Activated CD8-positive, alpha-beta memory T cell treated with anti-CD3 and anti-CD28 coated beads, Interleukin-2, amount 10 ng/mL, durations not matched to agents 7 days and 5 days (primary cell): ENCODE measurements around the gene GRIN2A. TPM values are rescaled to one million over a fixed set of nuclear protein-coding genes. Genes with fewer than 3 reads are reported as not detected.
"Not testable (repeated sequence)": the region's sequence is repeated elsewhere in the genome, so short reads cannot be mapped to it uniquely, and the experiment has no call there.

ENCODE experiments used
- ATAC-seq: fragments of 150-1000 bp; cut with Tn5 transposase; one replicate; pipeline ENCODE4 v1.10.0; 2021; ENCODE audit warnings: moderate library complexity
- CTCF ChIA-PET: fragments of 350-600 bp; sonication (Branson Sonifier 250); formaldehyde crosslinking; loops from one replicate; lab custom pipeline; 2021; ENCODE audit warnings: antibody characterized with exemption; lab: Charles Lee
- DNase-seq: peaks from one replicate; pipeline ENCODE4 v3.0.0-alpha.2; 2020
- H3K27ac Mint-ChIP-seq: one replicate; pipeline ENCODE4 v1.8.0; 2021; ENCODE audit warnings: mild to moderate bottlenecking, mixed read lengths
- H3K27me3 Mint-ChIP-seq: one replicate; pipeline ENCODE4 v1.8.0; 2021; ENCODE audit warnings: mixed read lengths
- H3K36me3 Mint-ChIP-seq: one replicate; pipeline ENCODE4 v1.8.0; 2021; ENCODE audit warnings: mild to moderate bottlenecking, mixed read lengths
- H3K4me1 Mint-ChIP-seq: one replicate; pipeline ENCODE4 v1.8.0; 2021; ENCODE audit warnings: mixed read lengths
- H3K4me3 Mint-ChIP-seq: one replicate; pipeline ENCODE4 v1.8.0; 2021; ENCODE audit warnings: mild to moderate bottlenecking, moderate library complexity, mixed read lengths
- H3K9me3 Mint-ChIP-seq: one replicate; pipeline ENCODE4 v1.8.0; 2022; ENCODE audit warnings: low read depth, mixed read lengths
- total RNA-seq, 2 experiments: library from RNA; stranded (reverse); gene quantifications; one replicate each; pipeline ENCODE4 v1.2.3, GENCODE V29; 2021

Gene GRIN2A
- total RNA-seq, 2 experiments from 2014 or later, result not detected

GRCh38 chr16:9908613-9909012 is 273.6 kb downstream of the GRIN2A start:
- Mint-ChIP-seq H3K4me1 (no peaks in the 10 kb centered on the region), H3K9me3 (peaks cover 3% of the 10 kb centered on the region), H3K27ac (no peak overlapping the region), H3K27me3 (no peaks in the 10 kb centered on the region), H3K36me3 (no peaks in the 10 kb centered on the region), H3K4me3 (no peak overlapping the region)
- ATAC-seq (no peak), DNase-seq (no peak)
- CTCF ChIA-PET, result no interaction called here

GRCh38 chr16:9907752-9908151 is 274.5 kb downstream of the GRIN2A start:
- no peaks in the 10 kb centered on the region for H3K36me3 Mint-ChIP-seq
- CTCF ChIA-PET, result no interaction called here
- H3K4me1 Mint-ChIP-seq, result no peaks in the 10 kb centered on the region
- ATAC-seq (no peak), DNase-seq (no peak)
- H3K27me3 Mint-ChIP-seq, result no peaks in the 10 kb centered on the region
- no peak overlapping the region for H3K27ac Mint-ChIP-seq
- H3K9me3 Mint-ChIP-seq, result peaks cover 3% of the 10 kb centered on the region
- no peak overlapping the region for H3K4me3 Mint-ChIP-seq

GRCh38 chr16:9906218-9906617 is 276.0 kb downstream of the GRIN2A start:
- Mint-ChIP-seq H3K9me3 (peaks cover 3% of the 10 kb centered on the region), H3K4me3 (no peak overlapping the region), H3K4me1 (no peaks in the 10 kb centered on the region), H3K36me3 (no peaks in the 10 kb centered on the region), H3K27me3 (no peaks in the 10 kb centered on the region), H3K27ac (no peak overlapping the region)
- ATAC-seq, result no peak
- DNase-seq, result no peak
- CTCF ChIA-PET, result no interaction called here

- DNase-seq, result no peak
- no peak overlapping the region for H3K27ac Mint-ChIP-seq
- H3K27me3 Mint-ChIP-seq, result no peaks in the 10 kb centered on the region
- H3K9me3 Mint-ChIP-seq, result peaks cover 3% of the 10 kb centered on the region
- no peak overlapping the region for H3K4me3 Mint-ChIP-seq
- no peak for ATAC-seq
- no peaks in the 10 kb centered on the region for H3K4me1 Mint-ChIP-seq
- H3K36me3 Mint-ChIP-seq, result no peaks in the 10 kb centered on the region
- CTCF ChIA-PET, result no interaction called here
Measured at GRCh38 chr16:9904526-9904925, 277.7 kb downstream of the GRIN2A start.

- no peaks in the 10 kb centered on the region for H3K36me3 Mint-ChIP-seq
- ATAC-seq, result no peak
- no peaks in the 10 kb centered on the region for H3K27me3 Mint-ChIP-seq
- H3K9me3 Mint-ChIP-seq, result peaks cover 3% of the 10 kb centered on the region
- CTCF ChIA-PET, result no interaction called here
- no peak overlapping the region for H3K27ac Mint-ChIP-seq
- DNase-seq, result no peak
- no peak overlapping the region for H3K4me3 Mint-ChIP-seq
- no peaks in the 10 kb centered on the region for H3K4me1 Mint-ChIP-seq
Measured at GRCh38 chr16:9900576-9900975, 281.7 kb downstream of the GRIN2A start.

- CTCF ChIA-PET, result no interaction called here
- Mint-ChIP-seq H3K4me3 (no peak overlapping the region), H3K36me3 (no peaks in the 10 kb centered on the region), H3K27ac (no peak overlapping the region), H3K4me1 (no peaks in the 10 kb centered on the region), H3K27me3 (no peaks in the 10 kb centered on the region), H3K9me3 (peaks cover 3% of the 10 kb centered on the region)
- DNase-seq (no peak), ATAC-seq (no peak)
Measured at GRCh38 chr16:9898555-9898954, 283.7 kb downstream of the GRIN2A start.

- Mint-ChIP-seq H3K27ac (no peak overlapping the region), H3K27me3 (no peaks in the 10 kb centered on the region), H3K36me3 (no peaks in the 10 kb centered on the region), H3K9me3 (peaks cover 3% of the 10 kb centered on the region), H3K4me3 (no peak overlapping the region), H3K4me1 (no peaks in the 10 kb centered on the region)
- CTCF ChIA-PET, result no interaction called here
- ATAC-seq, result no peak
- DNase-seq, result no peak
Measured at GRCh38 chr16:9898124-9898523, 284.1 kb downstream of the GRIN2A start.

- no peak overlapping the region for H3K4me3 Mint-ChIP-seq
- H3K4me1 Mint-ChIP-seq, result no peaks in the 10 kb centered on the region
- DNase-seq, result no peak
- ATAC-seq, result no peak
- CTCF ChIA-PET, result no interaction called here
- H3K9me3 Mint-ChIP-seq, result peaks cover 9% of the 10 kb centered on the region
- H3K27ac Mint-ChIP-seq, result no peak overlapping the region
- no peaks in the 10 kb centered on the region for H3K27me3 Mint-ChIP-seq
- H3K36me3 Mint-ChIP-seq, result no peaks in the 10 kb centered on the region
Measured at GRCh38 chr16:9895817-9896216, 286.4 kb downstream of the GRIN2A start.

GRCh38 chr16:9885876-9886275 is 296.4 kb downstream of the GRIN2A start:
- CTCF ChIA-PET, result no interaction called here
- Mint-ChIP-seq H3K27me3 (no peaks in the 10 kb centered on the region), H3K4me3 (no peak overlapping the region), H3K9me3 (no peaks in the 10 kb centered on the region), H3K36me3 (no peaks in the 10 kb centered on the region), H3K4me1 (no peaks in the 10 kb centered on the region), H3K27ac (no peak overlapping the region)
- DNase-seq (no peak), ATAC-seq (no peak)

GRCh38 chr16:9885467-9885866 is 296.8 kb downstream of the GRIN2A start:
- Mint-ChIP-seq H3K27me3 (no peaks in the 10 kb centered on the region), H3K4me1 (no peaks in the 10 kb centered on the region)
- CTCF ChIA-PET, result no interaction called here

GRCh38 chr16:9875981-9876380 is 306.2 kb downstream of the GRIN2A start:
- H3K27ac Mint-ChIP-seq, H3K9me3 Mint-ChIP-seq, H3K36me3 Mint-ChIP-seq, CTCF ChIA-PET, ATAC-seq, H3K4me3 Mint-ChIP-seq, DNase-seq, H3K4me1 Mint-ChIP-seq, H3K27me3 Mint-ChIP-seq: not testable (repeated sequence)

More at GRCh38 chr16:9885467-9885866, 296.8 kb downstream of the GRIN2A start:
- ATAC-seq (no peak), DNase-seq (no peak)
- Mint-ChIP-seq H3K9me3 (no peaks in the 10 kb centered on the region), H3K27ac (no peak overlapping the region), H3K4me3 (no peak overlapping the region), H3K36me3 (no peaks in the 10 kb centered on the region)

- H3K27ac Mint-ChIP-seq, result no peak overlapping the region
- CTCF ChIA-PET, result no interaction called here
- DNase-seq (no peak), ATAC-seq (no peak)
- no peaks in the 10 kb centered on the region for H3K27me3 Mint-ChIP-seq
- no peaks in the 10 kb centered on the region for H3K36me3 Mint-ChIP-seq
- peaks cover 2% of the 10 kb centered on the region for H3K9me3 Mint-ChIP-seq
- H3K4me1 Mint-ChIP-seq, result no peaks in the 10 kb centered on the region
- H3K4me3 Mint-ChIP-seq, result no peak overlapping the region
Measured at GRCh38 chr16:9874219-9874618, 308.0 kb downstream of the GRIN2A start.

GRCh38 chr16:9870962-9871361 is 311.3 kb downstream of the GRIN2A start:
- CTCF ChIA-PET, result no interaction called here
- no peak overlapping the region for H3K4me3 Mint-ChIP-seq

GRCh38 chr16:9869776-9870175 is 312.5 kb downstream of the GRIN2A start:
- H3K36me3 Mint-ChIP-seq, result no peaks in the 10 kb centered on the region
- ATAC-seq, result no peak
- no peak overlapping the region for H3K4me3 Mint-ChIP-seq
- CTCF ChIA-PET, result no interaction called here
- no peaks in the 10 kb centered on the region for H3K4me1 Mint-ChIP-seq
- peaks cover 2% of the 10 kb centered on the region for H3K9me3 Mint-ChIP-seq
- no peaks in the 10 kb centered on the region for H3K27me3 Mint-ChIP-seq
- H3K27ac Mint-ChIP-seq, result no peak overlapping the region
- DNase-seq, result no peak

More at GRCh38 chr16:9870962-9871361, 311.3 kb downstream of the GRIN2A start:
- H3K27ac Mint-ChIP-seq, result no peak overlapping the region
- H3K4me1 Mint-ChIP-seq, result no peaks in the 10 kb centered on the region
- DNase-seq, result no peak
- no peak for ATAC-seq
- no peaks in the 10 kb centered on the region for H3K27me3 Mint-ChIP-seq
- peaks cover 2% of the 10 kb centered on the region for H3K9me3 Mint-ChIP-seq
- no peaks in the 10 kb centered on the region for H3K36me3 Mint-ChIP-seq

GRCh38 chr16:9868606-9869149 is 313.6 kb downstream of the GRIN2A start:
- no peak overlapping the region for H3K27ac Mint-ChIP-seq

More at GRCh38 chr16:9868606-9869149, 313.6 kb downstream of the GRIN2A start:
- CTCF ChIA-PET, result no interaction called here
- H3K36me3 Mint-ChIP-seq, result no peaks in the 10 kb centered on the region
- no peaks in the 10 kb centered on the region for H3K4me1 Mint-ChIP-seq
- H3K4me3 Mint-ChIP-seq, result no peak overlapping the region
- DNase-seq (no peak), ATAC-seq (no peak)
- peaks cover 2% of the 10 kb centered on the region for H3K9me3 Mint-ChIP-seq
- no peaks in the 10 kb centered on the region for H3K27me3 Mint-ChIP-seq
